GM19463 (cell line): Measurements from ENCODE around the gene ADAM22.

ENCODE experiments used
- ATAC-seq: cut with Tn5 transposase; IDR thresholded peaks from one replicate; pipeline ENCODE4 v1.9.1; 2021; ENCODE audit warnings: mild to moderate bottlenecking, moderate library complexity; ENCODE audit not compliant: unreplicated experiment

ADAM22 gene

GRCh38 chr7:87959336-87959735 is 25.3 kb downstream of the ADAM22 start:
- no peak for ATAC-seq

GRCh38 chr7:87960239-87960638 is 26.2 kb downstream of the ADAM22 start:
- no peak for ATAC-seq

- no peak for ATAC-seq
Observed at GRCh38 chr7:87961754-87962153, 27.7 kb downstream of the ADAM22 start.

GRCh38 chr7:87966271-87966670 is 32.2 kb downstream of the ADAM22 start:
- no peak for ATAC-seq

GRCh38 chr7:87968021-87968420 is 34.0 kb downstream of the ADAM22 start:
- ATAC-seq = no peak

GRCh38 chr7:87982116-87982515 is 48.1 kb downstream of the ADAM22 start:
- no peak for ATAC-seq

GRCh38 chr7:87984088-87984487 is 50.0 kb downstream of the ADAM22 start:
- no peak for ATAC-seq

- no peak for ATAC-seq
Observed at GRCh38 chr7:87993269-87993668, 59.2 kb downstream of the ADAM22 start.

GRCh38 chr7:87999261-87999660 is 65.2 kb downstream of the ADAM22 start:
- no peak for ATAC-seq

GRCh38 chr7:88001744-88002530 is 67.9 kb downstream of the ADAM22 start:
- ATAC-seq = no peak

- ATAC-seq = no peak
Observed at GRCh38 chr7:88002617-88003016, 68.6 kb downstream of the ADAM22 start.

- no peak for ATAC-seq
Observed at GRCh38 chr7:88003581-88003980, 69.5 kb downstream of the ADAM22 start.

- no peak for ATAC-seq
Observed at GRCh38 chr7:88005191-88005590, 71.1 kb downstream of the ADAM22 start.

GRCh38 chr7:88009651-88010050 is 75.6 kb downstream of the ADAM22 start:
- ATAC-seq = no peak

- ATAC-seq = no peak
Observed at GRCh38 chr7:88012086-88012485, 78.0 kb downstream of the ADAM22 start.

- ATAC-seq = no peak
Observed at GRCh38 chr7:88013981-88014380, 79.9 kb downstream of the ADAM22 start.

GRCh38 chr7:88014581-88014980 is 80.5 kb downstream of the ADAM22 start:
- ATAC-seq = no peak

- no peak for ATAC-seq
Observed at GRCh38 chr7:88015309-88015708, 81.3 kb downstream of the ADAM22 start.

- no peak for ATAC-seq
Observed at GRCh38 chr7:88018501-88018900, 84.5 kb downstream of the ADAM22 start.

GRCh38 chr7:88020953-88021665 is 87.1 kb downstream of the ADAM22 start:
- no peak for ATAC-seq

GRCh38 chr7:88027724-88028123 is 93.7 kb downstream of the ADAM22 start:
- no peak for ATAC-seq

GRCh38 chr7:88034083-88034695 is 100.1 kb downstream of the ADAM22 start:
- no peak for ATAC-seq
